Tibial nerve (tissue), 4 donors: ENCODE data around the gene WDR49.

Experiments used
- CTCF ChIP-seq, 5 experiments: fragments of 200-600 bp in 3 of 5; fragments of 450-650 bp in 2 of 5; sonication (generic) in 3 of 5; IDR thresholded peaks; one replicate each; pipeline ENCODE4 v1.5.1; 2016 to 2019; ENCODE audit warnings: antibody characterized with exemption in 5 of 5, mild to moderate bottlenecking in 3 of 5, moderate library complexity in 2 of 5
- EP300 ChIP-seq, 2 donors: sonication (generic); formaldehyde crosslinking; IDR thresholded peaks; one replicate each; pipeline ENCODE4 v1.6.1; 2017; ENCODE audit warnings: antibody characterized with exemption in 2 of 2, mild to moderate bottlenecking in 1 of 2
- POLR2A ChIP-seq, 2 donors: fragments of 450-650 bp; IDR thresholded peaks; one replicate each; pipeline ENCODE4 v1.6.1; 2017; ENCODE audit warnings: antibody characterized with exemption in 2 of 2, mild to moderate bottlenecking in 2 of 2, moderate library complexity in 2 of 2

- TF ChIP-seq CTCF (IDR thresholded peaks at IDR 0.05) (no peak), POLR2A (IDR thresholded peaks at IDR 0.05) (no peak), EP300 (IDR thresholded peaks at IDR 0.05) (no peak)
Observed at GRCh38 chr3:167451282-167451681, 202.5 kb downstream of the WDR49 start.
